ENCODE results near the gene TOR2A. TPM values are rescaled to one million over a fixed set of nuclear protein-coding genes. Genes with fewer than 3 reads are reported as not detected.

Gene TOR2A
- total RNA-seq, 1 experiment from 2014 or later, result 13.2 TPM

- no peaks in the 10 kb centered on the region for H3K79me2 ChIP-seq (ENCODE audit: insufficient read depth, low read length)
- H3K23me2 ChIP-seq (ENCODE audit: insufficient read length, low read depth, low read length, poor library complexity, severe bottlenecking), result peaks cover 13% of the 10 kb centered on the region
- H4K8ac ChIP-seq (replicated peaks; ENCODE audit: insufficient read length, low read depth, low read length), result no peak overlapping the region
- H2BK12ac ChIP-seq (ENCODE audit: insufficient read length, low read depth, low read length), result no peak overlapping the region
- no peak for DNase-seq
- TF ChIP-seq CTCF (conservative IDR thresholded peaks at IDR 0.05), result no peak
- H2BK15ac ChIP-seq (ENCODE audit: low read depth, low read length), result no peak overlapping the region
- Mint-ChIP-seq H3K4me3 (peak overlapping the region; percentile 89 to 98), H3K4me1 (peaks cover 15 to 27% of the 10 kb centered on the region in 2 experiments), H3K9me3 (no peaks in the 10 kb centered on the region; a peak in 1 of 5 replicates), H3K36me3 (ENCODE audit: insufficient read depth in 1 of 3, low read depth in 3 of 3) (no peaks in the 10 kb centered on the region; a peak in 1 of 7 replicates), H3K27me3 (ENCODE audit: low read depth) (peaks cover 5% of the 10 kb centered on the region), H3K27ac (peak overlapping the region in 2 of 3 experiments; percentile 70 to 97; a peak in 2 of 7 replicates)
- no peak overlapping the region for H4K91ac ChIP-seq (ENCODE audit: insufficient read length, low read depth, low read length)
- no peak overlapping the region for H4K5ac ChIP-seq (ENCODE audit: insufficient read length, low read depth, low read length)
- H2BK20ac ChIP-seq (ENCODE audit: low read depth, low read length, poor library complexity, severe bottlenecking), result no peak overlapping the region
- no peak overlapping the region for H3K14ac ChIP-seq (ENCODE audit: insufficient read depth, low read length)
- no peak overlapping the region for H3K18ac ChIP-seq (ENCODE audit: insufficient read length, low read depth, low read length)
- H3K4me2 ChIP-seq (ENCODE audit: insufficient read depth, insufficient read length, low read length), result peak overlapping the region; percentile 77
- no peak overlapping the region for H3K23ac ChIP-seq (ENCODE audit: insufficient read length, low read depth, low read length)
- H3K27me3 ChIP-seq (ENCODE audit: insufficient read depth, low read length), result no peaks in the 10 kb centered on the region
- H3T11ph ChIP-seq (ENCODE audit: low read length), result no peak overlapping the region
- no peaks in the 10 kb centered on the region for H3K9me3 ChIP-seq (ENCODE audit: control insufficient read depth, low read depth, low read length)
- H3K4ac ChIP-seq (ENCODE audit: low read depth, low read length), result no peak overlapping the region
- H2AK5ac ChIP-seq (ENCODE audit: insufficient read length, low read length), result no peak overlapping the region
- no peaks in the 10 kb centered on the region for H3K79me1 ChIP-seq (ENCODE audit: insufficient read depth, low read depth, low read length, poor library complexity, severe bottlenecking)
- no peak overlapping the region for H2BK120ac ChIP-seq (ENCODE audit: low read depth, low read length, poor library complexity, severe bottlenecking)
- no peak overlapping the region for H2AFZ ChIP-seq (ENCODE audit: low read length)
- no CpG with 5 or more reads among the region's 9 CpGs for WGBS (ENCODE audit: extremely low coverage, insufficient read length, low lambda C conversion rate)
- H3K9ac ChIP-seq (ENCODE audit: extremely low read depth, insufficient read length, low read length), result no peak overlapping the region
- no peaks in the 10 kb centered on the region for H4K20me1 ChIP-seq (ENCODE audit: control insufficient read depth, insufficient read depth, insufficient read length)
- H3K4me1 ChIP-seq (ENCODE audit: insufficient read depth, low read length), result no peaks in the 10 kb centered on the region; the same call in 1 of the 2 replicates
- no peak overlapping the region for H2BK5ac ChIP-seq (ENCODE audit: insufficient read length, low read length)
- no peak overlapping the region for H3K27ac ChIP-seq (ENCODE audit: insufficient read length, low read depth, low read length)
- H3K56ac ChIP-seq (ENCODE audit: insufficient read length, low read depth, low read length), result no peak overlapping the region
Measured at GRCh38 chr9:127716412-127716811, 18.7 kb downstream of the TOR2A start.
